GM23338 (cell line): ENCODE measurements around the gene CPLX1. TPM values are rescaled to one million over a fixed set of nuclear protein-coding genes. Genes with fewer than 3 reads are reported as not detected.

Experiments used
- ATAC-seq: fragments of 200-7000 bp; cut with Tn5 transposase; 3 replicates; pipeline ENCODE4 v1.9.1; 2020
- DNase-seq: peaks from one replicate; pipeline ENCODE4 v3.0.0-alpha.2; 2015; ENCODE audit warnings: low spot score
- H2AFZ ChIP-seq: fragments of 200-600 bp; sonication (generic); 2 replicates; pipeline ENCODE4 v1.8.0; 2016; ENCODE audit warnings: antibody characterized with exemption, mild to moderate bottlenecking, moderate library complexity
- H3F3A ChIP-seq: fragments of 200-600 bp; sonication (generic); replicated peaks from 2 replicates; pipeline ENCODE4 v1.8.0; 2017; ENCODE audit warnings: antibody characterized with exemption, mixed run types, low read depth
- H3K27ac ChIP-seq: fragments of 200-600 bp; sonication (generic); 2 replicates; pipeline ENCODE4 v1.6.1; 2016; ENCODE audit warnings: low read depth
- H3K27me3 ChIP-seq: fragments of 200-600 bp; sonication (generic); 2 replicates; pipeline ENCODE4 v1.8.0; 2016; ENCODE audit warnings: mild to moderate bottlenecking, mixed run types, moderate library complexity; ENCODE audit not compliant: insufficient read depth
- H3K36me3 ChIP-seq: fragments of 200-600 bp; sonication (generic); 2 replicates; pipeline ENCODE4 v1.8.0; 2016; ENCODE audit warnings: mild to moderate bottlenecking; ENCODE audit not compliant: insufficient read depth
- H3K4me1 ChIP-seq: fragments of 200-600 bp; sonication (generic); 2 replicates; pipeline ENCODE4 v1.8.0; 2016; ENCODE audit warnings: mild to moderate bottlenecking, moderate library complexity; ENCODE audit not compliant: insufficient read depth
- H3K4me2 ChIP-seq: fragments of 200-600 bp; sonication (generic); 2 replicates; pipeline ENCODE4 v1.7.1; 2017; ENCODE audit warnings: mixed run types
- H3K4me3 ChIP-seq: fragments of 200-600 bp; sonication (generic); 2 replicates; pipeline ENCODE4 v1.6.1; 2016; ENCODE audit warnings: mixed run types
- H3K79me2 ChIP-seq: fragments of 200-600 bp; sonication (generic); replicated peaks from 2 replicates; pipeline ENCODE4 v1.8.0; 2017; ENCODE audit warnings: mild to moderate bottlenecking; ENCODE audit not compliant: insufficient read depth
- H3K9me2 ChIP-seq: fragments of 200-600 bp; sonication (generic); 2 replicates; pipeline ENCODE4 v1.8.0; 2017; ENCODE audit not compliant: insufficient read depth
- H4K20me1 ChIP-seq: fragments of 200-600 bp; sonication (generic); replicated peaks from 2 replicates; pipeline ENCODE4 v1.8.0; 2017; ENCODE audit warnings: mild to moderate bottlenecking; ENCODE audit not compliant: insufficient read depth
- H3K27ac Mint-ChIP-seq: 2 replicates; pipeline ENCODE4 v1.8.0; 2020; ENCODE audit warnings: inconsistent platforms, mild to moderate bottlenecking, moderate library complexity, mixed read lengths
- H3K27me3 Mint-ChIP-seq: 3 replicates; pipeline ENCODE4 v1.8.0; 2022; ENCODE audit warnings: low read depth, mild to moderate bottlenecking, moderate library complexity, mixed read lengths, inconsistent platforms; ENCODE audit not compliant: insufficient read depth, poor library complexity
- H3K36me3 Mint-ChIP-seq: 3 replicates; pipeline ENCODE4 v1.8.0; 2021; ENCODE audit warnings: low read depth, mild to moderate bottlenecking, inconsistent platforms, moderate library complexity, mixed read lengths
- H3K4me1 Mint-ChIP-seq: 3 replicates; pipeline ENCODE4 v1.8.0; 2020; ENCODE audit warnings: mild to moderate bottlenecking, inconsistent platforms, mixed read lengths
- H3K4me3 Mint-ChIP-seq: 3 replicates; pipeline ENCODE4 v1.8.0; 2021; ENCODE audit warnings: moderate library complexity, mild to moderate bottlenecking, inconsistent platforms, mixed read lengths
- H3K9me3 Mint-ChIP-seq: 3 replicates; pipeline ENCODE4 v1.8.0; 2020; ENCODE audit warnings: moderate library complexity, mild to moderate bottlenecking, inconsistent platforms, mixed read lengths
- ETS1 ChIP-seq: IDR thresholded peaks from 2 replicates; pipeline ENCODE4 v1.6.1; 2016; ENCODE audit warnings: antibody characterized with exemption
- EZH2phosphoT487 ChIP-seq: fragments of 200-600 bp; sonication (generic); IDR thresholded peaks from one replicate; pipeline ENCODE4 v1.8.1; 2018; ENCODE audit warnings: antibody characterized with exemption; ENCODE audit not compliant: unreplicated experiment
- NANOG ChIP-seq: IDR thresholded peaks from 2 replicates; pipeline ENCODE4 v1.6.1; 2016; ENCODE audit warnings: antibody characterized with exemption, borderline replicate concordance
- POLR2AphosphoS5 ChIP-seq: IDR thresholded peaks from 2 replicates; pipeline ENCODE4 v1.6.1; 2016; ENCODE audit warnings: antibody characterized with exemption, low read depth
- ZNF114 ChIP-seq: fragments of 250-450 bp; sonication (Bioruptor Pico); IDR thresholded peaks from 2 replicates; pipeline ENCODE4 v1.5.0; 2020; ENCODE audit warnings: mild to moderate bottlenecking, moderate library complexity
- ZNF331 ChIP-seq: fragments of 250-450 bp; sonication (Bioruptor Pico); IDR thresholded peaks from 2 replicates; pipeline ENCODE4 v1.5.0; 2020; ENCODE audit warnings: low read depth, mild to moderate bottlenecking, moderate library complexity
- ZNF462 ChIP-seq: fragments of 250-450 bp; sonication (Bioruptor Pico); IDR thresholded peaks from 2 replicates; pipeline ENCODE4 v1.5.0; 2020; ENCODE audit warnings: mild to moderate bottlenecking, moderate library complexity
- polyA plus RNA-seq: library from polyadenylated mRNA; unstranded; fragments of >200 nt; fragmentation: Nextera tagmentation; extraction: Ambion mirVana; gene quantifications from 2 replicates; pipeline ENCODE4 v1.2.1, GENCODE V29; 2016
- total RNA-seq: library from RNA; depleted of rRNA; stranded (reverse); fragments of >200 nt; shearing (Covaris generic); gene quantifications from 2 replicates; pipeline ENCODE4 v1.2.3, GENCODE V29; 2014

Gene CPLX1
- total and polyA plus RNA-seq, 2 experiments from 2014 or later = 0.86 to 0.97 TPM

- H3K4me3 ChIP-seq = 0 out of 2 replicates have a peak overlapping the region, but pooled peaks have one; percentile 62
- H3K36me3 ChIP-seq = no peaks in the 10 kb centered on the region
- no peak overlapping the region for H3K27ac ChIP-seq
- H3K4me2 ChIP-seq = peak overlapping the region; percentile 82
- ATAC-seq (peak; percentile 3; the same call in 1 of the 3 replicates), DNase-seq (no peak)
- no peaks in the 10 kb centered on the region for H3K9me2 ChIP-seq
- H3K27me3 Mint-ChIP-seq = peaks cover 59% of the 10 kb centered on the region
- H3K79me2 ChIP-seq = no peaks in the 10 kb centered on the region
- H3F3A ChIP-seq = 0 out of 2 replicates have a peak, but pooled peaks cover 9% of the 10 kb centered on the region
- TF ChIP-seq ETS1 (no peak), ZNF331 (no peak), POLR2AphosphoS5 (no peak), ZNF114 (CRISPR knock-in tag) (no peak), ZNF462 (no peak), EZH2phosphoT487 (no peak), NANOG (no peak)
- peak overlapping the region; percentile 48; the same call in 1 of the 3 replicates for H3K4me3 Mint-ChIP-seq
- H3K27ac Mint-ChIP-seq = no peak overlapping the region
- no peaks in the 10 kb centered on the region for H4K20me1 ChIP-seq
- peaks cover 47% of the 10 kb centered on the region for H3K27me3 ChIP-seq
- no peaks in the 10 kb centered on the region; the same call in 2 of the 3 replicates for H3K36me3 Mint-ChIP-seq
- no peaks in the 10 kb centered on the region for H3K9me3 Mint-ChIP-seq
- H3K4me1 Mint-ChIP-seq = peaks cover 26% of the 10 kb centered on the region
- peaks cover 26% of the 10 kb centered on the region for H3K4me1 ChIP-seq
- no peak overlapping the region for H2AFZ ChIP-seq
Observed at GRCh38 chr4:793941-794621, 31.8 kb downstream of the CPLX1 start.
